Activated naive CD8-positive, alpha-beta T cell treated with anti-CD3 and anti-CD28 coated beads for 36 hours (primary cell): ENCODE results near the gene ACHE. TPM values are rescaled to one million over a fixed set of nuclear protein-coding genes. Genes with fewer than 3 reads are reported as not detected.
"Not testable (repeated sequence)": the region's sequence is repeated elsewhere in the genome, so short reads cannot be mapped to it uniquely, and the experiment has no call there.

Experiments used
- DNase-seq: peaks from one replicate; pipeline ENCODE4 v3.0.0; 2021
- H3K27ac Mint-ChIP-seq: one replicate; pipeline ENCODE4 v1.8.0; 2022; ENCODE audit warnings: mild to moderate bottlenecking, moderate library complexity, mixed read lengths
- H3K27me3 Mint-ChIP-seq: one replicate; pipeline ENCODE4 v1.8.0; 2022; ENCODE audit warnings: mild to moderate bottlenecking, mixed read lengths
- H3K36me3 Mint-ChIP-seq: one replicate; pipeline ENCODE4 v1.8.0; 2021; ENCODE audit warnings: mild to moderate bottlenecking, mixed read lengths
- H3K4me1 Mint-ChIP-seq: one replicate; pipeline ENCODE4 v1.8.0; 2021; ENCODE audit warnings: mixed read lengths
- H3K4me3 Mint-ChIP-seq: one replicate; pipeline ENCODE4 v1.8.0; 2022; ENCODE audit warnings: mild to moderate bottlenecking, moderate library complexity, mixed read lengths
- H3K9me3 Mint-ChIP-seq: one replicate; pipeline ENCODE4 v1.8.0; 2022; ENCODE audit warnings: mixed read lengths
- total RNA-seq, 2 experiments: library from RNA; stranded (reverse); gene quantifications; one replicate each; pipeline ENCODE4 v1.2.3, GENCODE V29; 2021

The ACHE gene
- total RNA-seq: under 1 TPM in 1 of 2 experiments, not detected in 1; 0.14 TPM

- H3K27me3 Mint-ChIP-seq: peaks cover 56% of the 10 kb centered on the region
- no peak for DNase-seq
- H3K27ac Mint-ChIP-seq: no peak within 1 kb of the TSS
- no peaks in the 10 kb centered on the region for H3K9me3 Mint-ChIP-seq
- H3K4me3 Mint-ChIP-seq: peak within 1 kb of the TSS; percentile 56
- H3K36me3 Mint-ChIP-seq: no peaks in the 10 kb centered on the region
- H3K4me1 Mint-ChIP-seq: peaks cover 9% of the 10 kb centered on the region
Observed at GRCh38 chr7:100895701-100895955, at the start of gene ACHE. Gene ACHE, minus strand, starts transcription at chr7:100895888. Its CDS starts 1,656 bp downstream, at chr7:100894232.

GRCh38 chr7:100944138-100944537, 48.5 kb upstream of the ACHE start:
- peaks cover 6% of the 10 kb centered on the region for H3K27me3 Mint-ChIP-seq
- no peak overlapping the region for H3K27ac Mint-ChIP-seq
- H3K4me1 Mint-ChIP-seq: no peaks in the 10 kb centered on the region

GRCh38 chr7:100943693-100944092, 48.0 kb upstream of the ACHE start:
- Mint-ChIP-seq H3K27me3 (peaks cover 10% of the 10 kb centered on the region), H3K27ac (no peak overlapping the region), H3K36me3 (no peaks in the 10 kb centered on the region), H3K4me1 (no peaks in the 10 kb centered on the region), H3K9me3 (peaks cover 12% of the 10 kb centered on the region), H3K4me3 (no peak overlapping the region)
- DNase-seq: no peak

More at GRCh38 chr7:100944138-100944537, 48.5 kb upstream of the ACHE start:
- H3K9me3 Mint-ChIP-seq: peaks cover 10% of the 10 kb centered on the region
- no peaks in the 10 kb centered on the region for H3K36me3 Mint-ChIP-seq
- DNase-seq: no peak
- no peak overlapping the region for H3K4me3 Mint-ChIP-seq

GRCh38 chr7:100942045-100942774, 46.5 kb upstream of the ACHE start:
- H3K4me1 Mint-ChIP-seq: no peaks in the 10 kb centered on the region
- H3K27ac Mint-ChIP-seq: no peak overlapping the region
- peaks cover 11% of the 10 kb centered on the region for H3K27me3 Mint-ChIP-seq
- no peak overlapping the region for H3K4me3 Mint-ChIP-seq
- DNase-seq: no peak
- H3K36me3 Mint-ChIP-seq: no peaks in the 10 kb centered on the region
- H3K9me3 Mint-ChIP-seq: peaks cover 12% of the 10 kb centered on the region

GRCh38 chr7:100936167-100936566, 40.5 kb upstream of the ACHE start:
- peaks cover 16% of the 10 kb centered on the region for H3K9me3 Mint-ChIP-seq
- H3K36me3 Mint-ChIP-seq, H3K27ac Mint-ChIP-seq, H3K4me3 Mint-ChIP-seq, H3K4me1 Mint-ChIP-seq, DNase-seq: not testable (repeated sequence)
- H3K27me3 Mint-ChIP-seq: peaks cover 14% of the 10 kb centered on the region

- H3K4me1 Mint-ChIP-seq, DNase-seq, H3K27ac Mint-ChIP-seq, H3K36me3 Mint-ChIP-seq, H3K4me3 Mint-ChIP-seq: not testable (repeated sequence)
- peaks cover 16% of the 10 kb centered on the region for H3K9me3 Mint-ChIP-seq
- H3K27me3 Mint-ChIP-seq: peaks cover 17% of the 10 kb centered on the region
Observed at GRCh38 chr7:100935381-100935780, 39.7 kb upstream of the ACHE start.

- no peak for DNase-seq
- Mint-ChIP-seq H3K4me3 (no peak overlapping the region), H3K27ac (no peak overlapping the region), H3K9me3 (peaks cover 7% of the 10 kb centered on the region), H3K4me1 (no peaks in the 10 kb centered on the region), H3K36me3 (no peaks in the 10 kb centered on the region), H3K27me3 (peaks cover 14% of the 10 kb centered on the region)
Observed at GRCh38 chr7:100933734-100934133, 38.0 kb upstream of the ACHE start.

- no peak overlapping the region for H3K27ac Mint-ChIP-seq
- H3K4me1 Mint-ChIP-seq: no peaks in the 10 kb centered on the region
- DNase-seq: no peak
- peaks cover 12% of the 10 kb centered on the region for H3K27me3 Mint-ChIP-seq
- H3K36me3 Mint-ChIP-seq: no peaks in the 10 kb centered on the region
- peaks cover 7% of the 10 kb centered on the region for H3K9me3 Mint-ChIP-seq
- no peak overlapping the region for H3K4me3 Mint-ChIP-seq
Observed at GRCh38 chr7:100929808-100930174, 34.1 kb upstream of the ACHE start.

GRCh38 chr7:100923616-100924015, 27.9 kb upstream of the ACHE start:
- not testable (repeated sequence) for H3K36me3 Mint-ChIP-seq, H3K9me3 Mint-ChIP-seq, DNase-seq, H3K27ac Mint-ChIP-seq, H3K4me1 Mint-ChIP-seq, H3K4me3 Mint-ChIP-seq
- H3K27me3 Mint-ChIP-seq: peaks cover 21% of the 10 kb centered on the region

- H3K9me3 Mint-ChIP-seq: no peaks in the 10 kb centered on the region
- DNase-seq: no peak
- no peaks in the 10 kb centered on the region for H3K4me1 Mint-ChIP-seq
- H3K27me3 Mint-ChIP-seq: peaks cover 21% of the 10 kb centered on the region
- H3K4me3 Mint-ChIP-seq: no peak overlapping the region
- H3K27ac Mint-ChIP-seq: no peak overlapping the region
- no peaks in the 10 kb centered on the region for H3K36me3 Mint-ChIP-seq
Observed at GRCh38 chr7:100921039-100921438, 25.4 kb upstream of the ACHE start.

- H3K36me3 Mint-ChIP-seq, H3K4me3 Mint-ChIP-seq, H3K27ac Mint-ChIP-seq, H3K9me3 Mint-ChIP-seq, DNase-seq, H3K4me1 Mint-ChIP-seq: not testable (repeated sequence)
- H3K27me3 Mint-ChIP-seq: peaks cover 21% of the 10 kb centered on the region
Observed at GRCh38 chr7:100919779-100920437, 24.2 kb upstream of the ACHE start.

- not testable (repeated sequence) for H3K4me1 Mint-ChIP-seq, H3K4me3 Mint-ChIP-seq, H3K36me3 Mint-ChIP-seq, H3K9me3 Mint-ChIP-seq, DNase-seq, H3K27ac Mint-ChIP-seq
- peaks cover 21% of the 10 kb centered on the region for H3K27me3 Mint-ChIP-seq
Observed at GRCh38 chr7:100919335-100919734, 23.6 kb upstream of the ACHE start.

- H3K9me3 Mint-ChIP-seq: no peaks in the 10 kb centered on the region
- no peak overlapping the region for H3K4me3 Mint-ChIP-seq
- H3K27me3 Mint-ChIP-seq: peaks cover 21% of the 10 kb centered on the region
- no peaks in the 10 kb centered on the region for H3K4me1 Mint-ChIP-seq
- H3K27ac Mint-ChIP-seq: no peak overlapping the region
- H3K36me3 Mint-ChIP-seq: no peaks in the 10 kb centered on the region
- no peak for DNase-seq
Observed at GRCh38 chr7:100914879-100915447, 19.3 kb upstream of the ACHE start.

GRCh38 chr7:100914208-100914878, 18.7 kb upstream of the ACHE start:
- Mint-ChIP-seq H3K36me3 (no peaks in the 10 kb centered on the region), H3K27me3 (peaks cover 18% of the 10 kb centered on the region), H3K27ac (no peak overlapping the region), H3K4me3 (no peak overlapping the region), H3K4me1 (no peaks in the 10 kb centered on the region), H3K9me3 (no peaks in the 10 kb centered on the region)
- no peak for DNase-seq

- Mint-ChIP-seq H3K4me3 (no peak overlapping the region), H3K9me3 (no peaks in the 10 kb centered on the region)
Observed at GRCh38 chr7:100911484-100911883, 15.8 kb upstream of the ACHE start.

More at GRCh38 chr7:100911484-100911883, 15.8 kb upstream of the ACHE start:
- H3K36me3 Mint-ChIP-seq: no peaks in the 10 kb centered on the region
- peaks cover 18% of the 10 kb centered on the region for H3K27me3 Mint-ChIP-seq
- DNase-seq: no peak
- no peak overlapping the region for H3K27ac Mint-ChIP-seq
- no peaks in the 10 kb centered on the region for H3K4me1 Mint-ChIP-seq
